Breast epithelium (tissue), 4 donors: ENCODE results near the gene ARFGAP3. TPM values are rescaled to one million over a fixed set of nuclear protein-coding genes. Genes with fewer than 3 reads are reported as not detected.

Source experiments
- DNase-seq, 2 donors: peaks; one replicate each; pipeline ENCODE4 v3.0.0-alpha.2; 2019; ENCODE audit warnings: low spot score in 2 of 2
- H3K27ac ChIP-seq, 2 donors: fragments of 200-600 bp; sonication (generic) in 1 of 2; one replicate each; pipeline ENCODE4 v1.5.1; 2016 to 2019; ENCODE audit warnings: mild to moderate bottlenecking in 1 of 2
- H3K27me3 ChIP-seq, 2 donors: fragments of 200-600 bp; sonication (generic) in 1 of 2; one replicate each; pipeline versions ENCODE4 v1.5.1 to v1.6.0; 2017 to 2019; ENCODE audit warnings: control low read depth in 1 of 2, mild to moderate bottlenecking in 1 of 2
- H3K36me3 ChIP-seq: fragments of 200-600 bp; one replicate; pipeline ENCODE4 v1.5.1; 2019
- H3K4me1 ChIP-seq, 2 donors: fragments of 200-600 bp; sonication (generic); one replicate each; pipeline ENCODE4 v1.5.1; 2016 to 2019; ENCODE audit warnings: control low read depth in 1 of 2
- H3K4me3 ChIP-seq, 3 donors: fragments of 200-600 bp; sonication (generic); 1 replicate in 2 of 3; 2 replicates in 1 of 3; pipeline ENCODE4 v1.5.1; 2016 to 2019; ENCODE audit warnings: mild to moderate bottlenecking in 3 of 3, moderate library complexity in 2 of 3
- H3K9me3 ChIP-seq, 2 donors: fragments of 200-600 bp; sonication (generic) in 1 of 2; one replicate each; pipeline ENCODE4 v1.5.1; 2016 to 2019; ENCODE audit warnings: control low read depth in 1 of 2
- CTCF ChIP-seq, 3 donors: fragments of 450-650 bp; IDR thresholded peaks; one replicate each; pipeline ENCODE4 v1.5.1; 2016 to 2017; ENCODE audit warnings: antibody characterized with exemption in 3 of 3, mild to moderate bottlenecking in 3 of 3, moderate library complexity in 3 of 3
- POLR2A ChIP-seq: fragments of 450-650 bp; IDR thresholded peaks from one replicate; pipeline ENCODE4 v1.6.1; 2016; ENCODE audit warnings: antibody characterized with exemption, mild to moderate bottlenecking, moderate library complexity
- POLR2AphosphoS5 ChIP-seq, 3 donors: sonication (generic); formaldehyde crosslinking; IDR thresholded peaks; one replicate each; pipeline ENCODE4 v1.6.1; 2017; ENCODE audit warnings: antibody characterized with exemption in 3 of 3
- intact Hi-C: fragments of 100-400 bp; cut with DNase I; formaldehyde crosslinking; loops from one replicate; pipeline ENCODE4 v1.15.1; 2023; ENCODE audit warnings: low total_unique reads
- total RNA-seq, 3 donors: library from RNA; depleted of rRNA; stranded (reverse); fragments of >200 nt; gene quantifications; one replicate each; pipeline ENCODE4 v1.1.0, GENCODE V29; 2016

Gene ARFGAP3
- total RNA-seq, 3 donors from 2014 or later, result 51.2 to 90.7 (median 70.8) TPM

GRCh38 chr22:42833104-42833503 is 24.0 kb downstream of the ARFGAP3 start:
- no peak for DNase-seq
- intact Hi-C loops, result no loop called here
- no peaks in the 10 kb centered on the region for H3K36me3 ChIP-seq

GRCh38 chr22:42831712-42832111 is 25.4 kb downstream of the ARFGAP3 start:
- TF ChIP-seq CTCF (IDR thresholded peaks at IDR 0.05) (no peak), POLR2A (no peak), POLR2AphosphoS5 (IDR thresholded peaks at IDR 0.05) (no peak)

More at GRCh38 chr22:42833104-42833503, 24.0 kb downstream of the ARFGAP3 start:
- no peak overlapping the region for H3K27ac ChIP-seq
- H3K9me3 ChIP-seq, result no peaks in the 10 kb centered on the region
- no peak overlapping the region for H3K4me3 ChIP-seq
- no peaks in the 10 kb centered on the region for H3K4me1 ChIP-seq
- TF ChIP-seq POLR2AphosphoS5 (IDR thresholded peaks at IDR 0.05) (no peak), CTCF (IDR thresholded peaks at IDR 0.05) (no peak), POLR2A (no peak)
- H3K27me3 ChIP-seq, result no peaks in the 10 kb centered on the region

GRCh38 chr22:42830161-42830560 is 26.9 kb downstream of the ARFGAP3 start:
- Histone ChIP-seq H3K36me3 (no peaks in the 10 kb centered on the region), H3K27me3 (no peaks in the 10 kb centered on the region), H3K27ac (no peak overlapping the region), H3K9me3 (no peaks in the 10 kb centered on the region), H3K4me3 (no peak overlapping the region), H3K4me1 (no peaks in the 10 kb centered on the region)
- intact Hi-C loops, result no loop called here
- TF ChIP-seq CTCF (IDR thresholded peaks at IDR 0.05) (no peak), POLR2A (no peak)
- no peak for DNase-seq

More at GRCh38 chr22:42831712-42832111, 25.4 kb downstream of the ARFGAP3 start:
- Histone ChIP-seq H3K9me3 (no peaks in the 10 kb centered on the region), H3K27ac (no peak overlapping the region), H3K4me1 (no peaks in the 10 kb centered on the region), H3K27me3 (no peaks in the 10 kb centered on the region), H3K36me3 (no peaks in the 10 kb centered on the region), H3K4me3 (no peak overlapping the region)
- intact Hi-C loops, result no loop called here
- no peak for DNase-seq

- Histone ChIP-seq H3K4me1 (no peaks in the 10 kb centered on the region), H3K27ac (no peak overlapping the region), H3K36me3 (no peaks in the 10 kb centered on the region), H3K9me3 (no peaks in the 10 kb centered on the region), H3K4me3 (no peak overlapping the region), H3K27me3 (no peaks in the 10 kb centered on the region)
- intact Hi-C loops, result loop anchor here (2.0 kb wide), 1 partner anchor 47 kb away; no protein-coding TSS in a partner anchor
- no peak for DNase-seq
- TF ChIP-seq POLR2AphosphoS5 (IDR thresholded peaks at IDR 0.05) (no peak), POLR2A (no peak), CTCF (IDR thresholded peaks at IDR 0.05) (no peak)
Measured at GRCh38 chr22:42829302-42829701, 27.8 kb downstream of the ARFGAP3 start.

- no peaks in the 10 kb centered on the region for H3K36me3 ChIP-seq
- intact Hi-C loops, result no loop called here
- H3K27me3 ChIP-seq, result no peaks in the 10 kb centered on the region
- H3K4me3 ChIP-seq, result no peak overlapping the region
- DNase-seq, result no peak
- TF ChIP-seq POLR2AphosphoS5 (IDR thresholded peaks at IDR 0.05), result no peak
- no peak for TF ChIP-seq POLR2A
- no peak for TF ChIP-seq CTCF (IDR thresholded peaks at IDR 0.05)
- H3K4me1 ChIP-seq, result no peaks in the 10 kb centered on the region
- no peaks in the 10 kb centered on the region for H3K9me3 ChIP-seq
- no peak overlapping the region for H3K27ac ChIP-seq
Measured at GRCh38 chr22:42825796-42826195, 31.3 kb downstream of the ARFGAP3 start.
